ENCODE data around the gene TMEM181. TPM values are rescaled to one million over a fixed set of nuclear protein-coding genes. Genes with fewer than 3 reads are reported as not detected.

TMEM181 gene
- total and polyA plus RNA-seq, 2 of the 13 experiments (the other 11 are each of a cell fraction or from before 2014, with no cell fraction given) = 59.1 to 108 TPM

- TF ChIP-seq TAF15 (IDR thresholded peaks at IDR 0.05; ENCODE audit: low read depth, low read length, poor library complexity, severe bottlenecking) (peak; percentile 45), NFE2L2 (IDR thresholded peaks at IDR 0.05; ENCODE audit: low read length) (no peak), ZNF451 (CRISPR knock-in tag; IDR thresholded peaks at IDR 0.05) (peak; percentile 64; the same call in 1 of the 2 replicates), SKIL (CRISPR knock-in tag; IDR thresholded peaks at IDR 0.05; ENCODE audit: borderline replicate concordance) (peak; percentile 8; the same call in 1 of the 2 replicates), BCL6 (CRISPR knock-in tag; IDR thresholded peaks at IDR 0.05) (peak; percentile 37; the same call in 1 of the 2 replicates), ZGPAT (CRISPR knock-in tag; IDR thresholded peaks at IDR 0.05) (peak; percentile 64), PREB (CRISPR knock-in tag; IDR thresholded peaks at IDR 0.05) (no peak), ZNF501 (CRISPR knock-in tag; IDR thresholded peaks at IDR 0.05) (peak; percentile 79), GLI4 (CRISPR knock-in tag; IDR thresholded peaks at IDR 0.05; ENCODE audit: borderline replicate concordance) (peak; percentile 72; the same call in 1 of the 2 replicates), U2AF2 (IDR thresholded peaks at IDR 0.05; ENCODE audit: low read depth, low read length) (no peak), ZNF691 (CRISPR knock-in tag; IDR thresholded peaks at IDR 0.05; ENCODE audit: borderline replicate concordance, low read depth) (peak; percentile 29; the same call in 1 of the 2 replicates), ZNF546 (CRISPR knock-in tag; conservative IDR thresholded peaks at IDR 0.05) (no peak; the same call in 1 of the 2 replicates), ZFP36L2 (CRISPR knock-in tag; IDR thresholded peaks at IDR 0.05) (no peak), ZNF839 (CRISPR knock-in tag; IDR thresholded peaks at IDR 0.05; ENCODE audit: borderline replicate concordance) (no peak; the same call in 1 of the 2 replicates), ZNF790 (CRISPR knock-in tag; IDR thresholded peaks at IDR 0.05; ENCODE audit: borderline replicate concordance) (peak; percentile 91; the same call in 1 of the 2 replicates), CHD4 (IDR thresholded peaks at IDR 0.05; ENCODE audit: borderline replicate concordance, low read length) (no peak; the same call in 1 of the 2 replicates), MAX (IDR thresholded peaks at IDR 0.05) (peak; percentile 98), PHF21A (CRISPR knock-in tag; IDR thresholded peaks at IDR 0.05) (peak; percentile 46; the same call in 1 of the 2 replicates), NPAS2 (CRISPR knock-in tag; IDR thresholded peaks at IDR 0.05; ENCODE audit: borderline replicate concordance) (no peak), ZFY (CRISPR knock-in tag; IDR thresholded peaks at IDR 0.05) (peak; percentile 83), ISL2 (CRISPR knock-in tag; IDR thresholded peaks at IDR 0.05) (0 out of 2 replicates have a peak, but pooled peaks have one; percentile 53), KDM4B (CRISPR knock-in tag; IDR thresholded peaks at IDR 0.05) (peak; percentile 48; the same call in 1 of the 2 replicates), ZFP36L1 (CRISPR knock-in tag; IDR thresholded peaks at IDR 0.05) (peak; percentile 36), ZNF274 (CRISPR knock-in tag; IDR thresholded peaks at IDR 0.05) (peak; percentile 87; the same call in 1 of the 2 replicates)
These were observed at the start of gene TMEM181 (continued) for GRCh38 chr6:158559895-158560835.

Measured in HepG2 (cell line).